Measurements from ENCODE around the gene PAFAH1B2. TPM values are rescaled to one million over a fixed set of nuclear protein-coding genes. Genes with fewer than 3 reads are reported as not detected.

The PAFAH1B2 gene
- total RNA-seq, 2 donors from 2014 or later: 114 to 115 TPM

DNA sequence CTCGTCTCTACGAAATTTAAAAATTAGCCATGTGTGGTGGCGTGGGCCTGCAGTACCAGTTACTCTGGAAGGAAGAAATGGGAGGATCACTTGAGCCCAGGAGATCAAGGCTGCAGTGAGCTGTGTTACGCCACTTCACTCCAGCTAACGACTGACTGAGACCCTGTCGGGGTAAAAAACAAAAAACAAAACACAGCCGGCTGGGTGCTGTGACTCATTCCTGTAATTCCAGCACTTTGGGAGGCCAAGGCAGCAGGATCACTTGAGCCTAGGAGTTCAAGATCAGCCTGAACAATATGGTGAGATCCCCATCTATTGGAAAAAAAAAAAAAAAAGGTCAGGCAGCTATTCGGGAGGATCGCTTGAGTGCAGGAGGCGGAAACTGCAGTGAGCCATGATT is 2.4 kb downstream of the PAFAH1B2 start:
- TF ChIP-seq, protein P1, sequence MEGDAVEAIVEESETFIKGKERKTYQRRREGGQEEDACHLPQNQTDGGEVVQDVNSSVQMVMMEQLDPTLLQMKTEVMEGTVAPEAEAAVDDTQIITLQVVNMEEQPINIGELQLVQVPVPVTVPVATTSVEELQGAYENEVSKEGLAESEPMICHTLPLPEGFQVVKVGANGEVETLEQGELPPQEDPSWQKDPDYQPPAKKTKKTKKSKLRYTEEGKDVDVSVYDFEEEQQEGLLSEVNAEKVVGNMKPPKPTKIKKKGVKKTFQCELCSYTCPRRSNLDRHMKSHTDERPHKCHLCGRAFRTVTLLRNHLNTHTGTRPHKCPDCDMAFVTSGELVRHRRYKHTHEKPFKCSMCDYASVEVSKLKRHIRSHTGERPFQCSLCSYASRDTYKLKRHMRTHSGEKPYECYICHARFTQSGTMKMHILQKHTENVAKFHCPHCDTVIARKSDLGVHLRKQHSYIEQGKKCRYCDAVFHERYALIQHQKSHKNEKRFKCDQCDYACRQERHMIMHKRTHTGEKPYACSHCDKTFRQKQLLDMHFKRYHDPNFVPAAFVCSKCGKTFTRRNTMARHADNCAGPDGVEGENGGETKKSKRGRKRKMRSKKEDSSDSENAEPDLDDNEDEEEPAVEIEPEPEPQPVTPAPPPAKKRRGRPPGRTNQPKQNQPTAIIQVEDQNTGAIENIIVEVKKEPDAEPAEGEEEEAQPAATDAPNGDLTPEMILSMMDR (conservative IDR thresholded peaks at IDR 0.05): no peak
- no peaks in the 10 kb centered on the region for H3K9me3 ChIP-seq (ENCODE audit: control insufficient read depth, low read length)
- no peaks in the 10 kb centered on the region for H3K9me3 Mint-ChIP-seq
- DNase-seq: peak; percentile 69
- H3K27ac ChIP-seq (ENCODE audit: low read depth, low read length): no peak overlapping the region
- peak overlapping the region; percentile 96 for H3K4me3 ChIP-seq (ENCODE audit: low read length)
- H3K27me3 Mint-ChIP-seq (ENCODE audit: insufficient read depth): peaks cover 6% of the 10 kb centered on the region
- H3K36me3 Mint-ChIP-seq (ENCODE audit: low read depth): peaks cover 52% of the 10 kb centered on the region
- H3K9ac ChIP-seq (ENCODE audit: extremely low read depth, low read length, poor library complexity, severe bottlenecking): no peak overlapping the region
- H3K4me1 ChIP-seq (ENCODE audit: control insufficient read depth, insufficient read depth, low read length): no peaks in the 10 kb centered on the region
- WGBS, 2 experiments (ENCODE audit: insufficient coverage in 1 of 2, insufficient read length in 1 of 2): 83% methylated on average over 10 of the region's 10 CpGs
- H3K27ac Mint-ChIP-seq: peak overlapping the region; percentile 55
- H3K36me3 ChIP-seq (ENCODE audit: control insufficient read depth, insufficient read depth, low read length): peaks cover 41% of the 10 kb centered on the region
- H3K27me3 ChIP-seq (ENCODE audit: control insufficient read depth, insufficient read depth, low read length, poor library complexity, severe bottlenecking): no peaks in the 10 kb centered on the region
- peak overlapping the region; percentile 88 for H3K4me3 Mint-ChIP-seq
- H3K4me1 Mint-ChIP-seq: peaks cover 27% of the 10 kb centered on the region

DNA sequence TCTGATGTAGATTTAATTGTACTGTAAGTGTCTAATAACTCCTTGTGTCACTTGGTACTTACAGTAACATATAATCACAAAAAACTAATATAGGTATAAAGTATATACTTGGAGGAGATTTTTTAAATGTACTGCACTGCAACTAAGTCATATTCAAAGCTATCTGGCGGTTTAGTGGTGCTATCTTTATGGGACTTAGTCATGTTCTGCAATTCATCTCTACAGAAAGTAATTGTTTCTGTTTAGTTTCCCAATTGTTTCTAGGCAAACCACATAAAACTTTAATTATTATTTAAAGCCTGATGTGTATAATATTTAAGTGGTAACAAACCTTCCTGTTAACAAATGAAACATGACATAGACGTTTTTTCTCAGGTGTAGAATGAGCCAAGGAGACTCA is 8.0 kb downstream of the PAFAH1B2 start:
- no peak overlapping the region for H3K4me3 ChIP-seq (ENCODE audit: low read length)
- H3K9ac ChIP-seq (ENCODE audit: extremely low read depth, low read length, poor library complexity, severe bottlenecking): no peak overlapping the region
- Mint-ChIP-seq H3K4me3 (no peak overlapping the region), H3K9me3 (no peaks in the 10 kb centered on the region), H3K36me3 (ENCODE audit: low read depth) (peaks cover 74% of the 10 kb centered on the region), H3K27ac (no peak overlapping the region), H3K4me1 (peaks cover 6% of the 10 kb centered on the region), H3K27me3 (ENCODE audit: insufficient read depth) (no peaks in the 10 kb centered on the region)
- H3K4me1 ChIP-seq (ENCODE audit: control insufficient read depth, insufficient read depth, low read length): no peaks in the 10 kb centered on the region
- WGBS, 2 experiments (ENCODE audit: insufficient coverage in 1 of 2, insufficient read length in 1 of 2): 83 to 95% methylated on average over 1 to 2 of the region's 2 CpGs
- no peak overlapping the region for H3K27ac ChIP-seq (ENCODE audit: low read depth, low read length)
- H3K36me3 ChIP-seq (ENCODE audit: control insufficient read depth, insufficient read depth, low read length): peaks cover 75% of the 10 kb centered on the region
- no peak for DNase-seq
- TF ChIP-seq, protein P1 (conservative IDR thresholded peaks at IDR 0.05): no peak
- H3K9me3 ChIP-seq (ENCODE audit: control insufficient read depth, low read length): no peaks in the 10 kb centered on the region
- no peaks in the 10 kb centered on the region for H3K27me3 ChIP-seq (ENCODE audit: control insufficient read depth, insufficient read depth, low read length, poor library complexity, severe bottlenecking)

DNA sequence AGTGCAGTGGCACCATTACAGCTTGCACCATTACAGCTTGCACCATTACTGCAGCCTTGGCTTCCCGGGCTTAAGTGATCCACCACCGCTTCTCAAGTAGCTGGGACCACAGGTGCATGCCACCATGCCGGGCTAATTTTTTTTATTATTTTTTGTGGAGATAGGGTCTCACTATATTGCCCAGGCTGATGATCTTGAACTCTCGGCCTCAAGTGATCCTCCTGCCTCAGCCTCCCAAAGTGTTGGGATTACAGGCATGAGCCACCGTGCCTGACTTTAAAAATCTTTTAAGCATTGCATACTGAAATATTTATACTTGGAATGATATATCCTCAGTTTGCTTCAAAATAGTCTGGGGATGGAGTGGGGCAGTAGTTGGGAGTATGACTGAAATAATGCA is 10.4 kb downstream of the PAFAH1B2 start:
- Mint-ChIP-seq H3K4me3 (no peak overlapping the region), H3K27ac (no peak overlapping the region), H3K4me1 (no peaks in the 10 kb centered on the region), H3K27me3 (ENCODE audit: insufficient read depth) (no peaks in the 10 kb centered on the region), H3K9me3 (no peaks in the 10 kb centered on the region), H3K36me3 (ENCODE audit: low read depth) (peaks cover 74% of the 10 kb centered on the region)
- H3K27ac ChIP-seq (ENCODE audit: low read depth, low read length): no peak overlapping the region
- no peaks in the 10 kb centered on the region for H3K27me3 ChIP-seq (ENCODE audit: control insufficient read depth, insufficient read depth, low read length, poor library complexity, severe bottlenecking)
- no peaks in the 10 kb centered on the region for H3K9me3 ChIP-seq (ENCODE audit: control insufficient read depth, low read length)
- no peak for DNase-seq
- no peak overlapping the region for H3K9ac ChIP-seq (ENCODE audit: extremely low read depth, low read length, poor library complexity, severe bottlenecking)
- no peak overlapping the region for H3K4me3 ChIP-seq (ENCODE audit: low read length)
- H3K36me3 ChIP-seq (ENCODE audit: control insufficient read depth, insufficient read depth, low read length): peaks cover 74% of the 10 kb centered on the region
- TF ChIP-seq, protein P1 (conservative IDR thresholded peaks at IDR 0.05): no peak
- no peaks in the 10 kb centered on the region for H3K4me1 ChIP-seq (ENCODE audit: control insufficient read depth, insufficient read depth, low read length)
- WGBS, 2 experiments (ENCODE audit: insufficient coverage in 1 of 2, insufficient read length in 1 of 2): 95 to 100% methylated on average over 3 to 5 of the region's 5 CpGs

Measured in endodermal cell (in vitro differentiated cells).